Measurements from ENCODE around the gene LAMA2.

The LAMA2 gene

GRCh38 chr6:129096651-129097290, 213.8 kb downstream of the LAMA2 start:
- DNase-seq: no peak

GRCh38 chr6:129098061-129098553, 215.2 kb downstream of the LAMA2 start:
- DNase-seq: no peak

GRCh38 chr6:129099696-129100095, 216.8 kb downstream of the LAMA2 start:
- DNase-seq: no peak

GRCh38 chr6:129100164-129100563, 217.2 kb downstream of the LAMA2 start:
- no peak for DNase-seq

GRCh38 chr6:129102741-129103140, 219.8 kb downstream of the LAMA2 start:
- no peak for DNase-seq

GRCh38 chr6:129104131-129104530, 221.2 kb downstream of the LAMA2 start:
- peak; percentile 67 for DNase-seq

- DNase-seq: no peak
Observed at GRCh38 chr6:129104560-129104959, 221.6 kb downstream of the LAMA2 start.

GRCh38 chr6:129105035-129105434, 222.1 kb downstream of the LAMA2 start:
- DNase-seq: peak; percentile 4

GRCh38 chr6:129105793-129106192, 222.9 kb downstream of the LAMA2 start:
- DNase-seq: no peak

GRCh38 chr6:129108337-129108736, 225.4 kb downstream of the LAMA2 start:
- no peak for DNase-seq

- no peak for DNase-seq
Observed at GRCh38 chr6:129110690-129111343, 227.9 kb downstream of the LAMA2 start.

- DNase-seq: no peak
Observed at GRCh38 chr6:129111346-129111745, 228.4 kb downstream of the LAMA2 start.

- no peak for DNase-seq
Observed at GRCh38 chr6:129111853-129112252, 228.9 kb downstream of the LAMA2 start.

- DNase-seq: no peak
Observed at GRCh38 chr6:129112591-129112990, 229.7 kb downstream of the LAMA2 start.

- DNase-seq: no peak
Observed at GRCh38 chr6:129113637-129114036, 230.7 kb downstream of the LAMA2 start.

GRCh38 chr6:129114636-129115391, 231.9 kb downstream of the LAMA2 start:
- no peak for DNase-seq

- DNase-seq: no peak
Observed at GRCh38 chr6:129115471-129115870, 232.5 kb downstream of the LAMA2 start.

GRCh38 chr6:129117355-129117754, 234.4 kb downstream of the LAMA2 start:
- DNase-seq: no peak

- DNase-seq: no peak
Observed at GRCh38 chr6:129120856-129121638, 238.1 kb downstream of the LAMA2 start.

- DNase-seq: no peak
Observed at GRCh38 chr6:129124347-129124746, 241.4 kb downstream of the LAMA2 start.

- DNase-seq: no peak
Observed at GRCh38 chr6:129130106-129130505, 247.2 kb downstream of the LAMA2 start.

- DNase-seq: no peak
Observed at GRCh38 chr6:129130959-129131681, 248.2 kb downstream of the LAMA2 start.
